Activated naive CD4-positive, alpha-beta T cell treated with anti-CD3 and anti-CD28 coated beads, Interleukin-2, amount 50 U/mL, for 16 hours (primary cell): Measurements from ENCODE around the gene CRYGS.
"Not testable (repeated sequence)": the region's sequence is repeated elsewhere in the genome, so short reads cannot be mapped to it uniquely, and the experiment has no call there.

Source experiments
- DNase-seq: peaks from one replicate; pipeline ENCODE4 v3.0.0-alpha.2; 2020

CRYGS gene

DNA sequence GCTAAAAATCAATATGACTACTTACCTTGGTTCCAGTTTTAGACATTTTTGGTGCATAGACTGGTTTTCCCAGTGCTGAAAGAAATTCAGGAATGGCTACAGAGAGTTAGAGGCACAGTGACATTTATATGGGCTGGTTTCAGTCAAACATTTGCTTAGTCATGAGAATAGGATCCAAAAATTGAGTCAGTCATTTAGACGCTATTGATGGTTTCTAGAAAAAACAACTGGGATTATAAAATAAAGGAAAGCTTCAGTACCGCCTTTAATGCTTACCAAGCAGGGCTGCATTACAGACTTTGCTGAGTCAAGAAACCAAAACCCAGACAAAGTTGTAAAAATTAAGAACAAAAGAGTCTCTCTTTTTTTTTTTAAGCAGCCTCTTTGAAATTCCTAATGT is at the start of gene CRYGS:
Gene CRYGS (minus strand): TSS at position 100 of the 400 bp plus-strand sequence. CDS start 54 bp downstream, at position 46.
- DNase-seq: no peak

DNA sequence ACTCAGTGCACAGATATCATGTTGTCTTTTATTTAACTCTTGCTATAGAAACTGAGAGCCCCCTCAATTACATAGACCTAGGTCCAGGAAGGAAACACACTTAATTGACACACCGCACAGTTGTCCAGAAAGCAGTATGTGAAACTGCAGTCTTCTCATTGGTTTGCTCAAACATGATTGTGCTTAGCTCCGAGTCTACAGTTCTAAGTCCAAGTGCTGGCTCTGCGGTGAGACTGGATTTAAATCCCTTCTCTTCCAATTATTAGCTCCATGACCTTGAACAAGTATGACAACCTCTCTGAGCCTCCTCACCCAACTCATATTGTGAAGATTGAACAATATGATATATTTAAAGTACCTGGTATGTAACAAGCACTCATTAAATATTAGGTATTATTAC is 49.7 kb upstream of the CRYGS start:
- no peak for DNase-seq

DNA sequence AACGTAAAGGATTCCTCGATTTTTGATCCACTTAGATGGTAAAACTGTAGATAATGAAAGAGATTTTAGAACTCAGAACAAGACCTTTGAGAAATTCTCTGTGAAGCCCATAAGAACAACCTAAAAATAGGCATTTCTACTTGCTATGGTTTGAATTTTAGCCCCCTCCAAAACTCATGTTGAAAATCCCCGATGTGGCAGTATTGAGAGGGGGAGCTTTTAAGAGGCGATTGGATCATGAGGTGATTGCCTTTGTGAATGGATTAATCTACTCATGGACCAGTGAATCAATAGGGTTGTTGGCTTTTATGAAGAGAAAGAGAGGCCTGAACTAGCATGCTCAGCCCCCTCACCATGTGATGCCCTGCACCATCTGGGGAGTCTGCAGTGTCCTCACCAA is 48.5 kb upstream of the CRYGS start:
- no peak for DNase-seq

GRCh38 chr3:186590580-186591295 is 46.6 kb upstream of the CRYGS start:
- no peak for DNase-seq

DNA sequence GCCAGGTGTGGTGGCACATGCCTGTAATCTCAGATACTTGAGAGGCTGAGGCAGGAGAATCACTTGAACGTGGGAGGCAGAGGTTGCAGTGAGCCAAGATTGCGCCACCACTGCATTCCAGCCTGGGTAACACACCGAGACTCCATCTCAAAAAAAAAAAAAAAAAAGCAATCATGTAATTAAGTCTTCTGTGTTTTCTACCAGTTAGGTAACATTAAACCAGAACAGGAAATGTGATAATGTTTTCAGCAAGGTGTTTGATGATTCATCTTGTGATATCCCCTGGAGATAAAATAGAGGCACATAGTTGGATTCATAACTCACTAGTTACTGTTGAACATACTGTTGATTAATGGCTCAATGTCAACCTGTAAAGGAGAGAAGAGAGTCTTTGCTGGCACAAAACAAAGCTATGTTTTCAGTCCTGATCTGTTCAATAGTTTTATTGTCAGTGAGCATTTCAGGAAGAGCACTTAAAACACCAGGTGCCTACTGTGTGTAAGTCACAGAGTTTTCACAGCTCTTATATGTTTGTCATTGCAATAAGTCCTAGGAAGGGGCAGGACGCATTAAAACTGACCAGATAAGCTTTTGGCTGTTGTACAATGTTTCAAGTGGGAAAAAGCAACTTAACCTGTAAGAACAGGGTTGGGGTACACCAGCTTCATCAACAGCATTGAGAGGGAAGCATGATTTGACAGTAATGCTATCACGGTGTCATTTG is 45.8 kb upstream of the CRYGS start:
- no peak for DNase-seq

DNA sequence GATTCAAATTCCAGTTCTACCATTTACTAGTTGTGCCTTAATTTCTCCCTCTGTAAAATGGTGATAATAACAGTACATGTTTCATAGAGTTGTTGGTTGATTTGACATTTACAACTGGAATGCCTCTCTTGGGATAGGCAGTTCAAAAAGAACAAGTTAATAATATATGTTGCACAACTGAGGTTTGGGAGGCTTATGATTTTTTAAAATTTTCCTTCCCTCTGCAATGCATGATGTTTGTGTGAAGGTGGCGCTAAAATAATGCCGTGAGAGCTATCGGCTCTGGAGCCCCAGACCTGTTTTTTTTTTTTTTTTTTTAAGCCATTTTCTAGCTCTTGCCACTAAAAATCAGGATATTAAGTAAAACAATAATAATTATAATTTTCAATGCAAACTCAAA is 44.9 kb upstream of the CRYGS start:
- DNase-seq: no peak

DNA sequence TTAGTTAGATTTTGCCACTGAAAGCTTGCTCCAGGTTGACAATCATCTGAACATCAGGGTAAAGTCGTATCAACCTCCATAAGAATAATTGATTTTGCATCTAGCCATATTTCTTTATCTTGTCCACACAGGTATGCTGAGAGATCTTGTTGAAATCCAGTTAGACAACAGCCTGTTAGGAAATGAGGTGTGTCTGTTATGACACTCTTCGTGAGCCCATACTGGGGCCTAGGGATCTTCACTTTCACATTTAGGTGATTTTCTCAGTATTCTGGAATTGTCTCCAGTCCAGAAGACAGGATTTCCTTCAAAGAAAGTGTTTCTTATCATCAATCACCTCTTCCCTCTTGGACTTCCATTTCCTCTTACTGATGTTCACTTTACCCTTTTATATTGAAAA is 44.5 kb upstream of the CRYGS start:
- DNase-seq: no peak

DNA sequence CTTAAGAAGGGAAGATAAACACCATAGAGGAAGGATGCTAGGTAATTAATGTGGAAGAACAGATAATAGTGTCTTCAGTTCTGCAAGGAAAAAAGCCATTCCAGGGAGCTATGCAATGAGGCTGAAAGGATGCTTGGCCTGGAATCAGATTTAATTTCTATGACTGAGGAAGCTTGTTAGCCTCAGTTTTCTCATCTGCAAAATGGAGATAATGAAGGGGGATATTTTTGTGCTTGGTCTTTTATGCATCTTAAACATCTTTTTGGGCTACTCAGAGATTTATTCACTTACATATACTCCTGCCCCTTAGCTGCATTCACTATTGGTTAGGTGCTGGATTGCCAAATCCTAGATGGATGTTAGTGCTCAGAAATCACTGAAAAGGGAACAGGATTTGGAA is 43.0 kb upstream of the CRYGS start:
- no peak for DNase-seq

DNA sequence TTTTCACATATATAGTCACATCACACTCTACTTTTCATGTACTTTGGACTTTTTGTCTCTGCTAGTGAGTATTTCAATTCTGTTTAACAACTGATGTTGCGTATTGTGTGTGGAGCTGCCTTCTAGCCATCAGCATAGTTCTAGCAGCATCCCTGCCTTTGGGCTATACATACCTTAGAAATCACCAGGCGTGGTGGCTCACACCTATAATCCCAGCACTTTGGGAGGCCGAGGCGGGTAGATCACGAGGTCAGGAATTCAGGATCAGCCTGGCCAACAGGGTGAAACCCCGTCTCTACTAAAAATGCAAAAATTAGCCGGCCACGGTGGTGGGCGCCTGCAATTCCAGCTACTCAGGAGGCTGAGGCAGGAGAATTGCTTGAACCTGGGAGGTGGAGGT is 42.1 kb upstream of the CRYGS start:
- DNase-seq: not testable (repeated sequence)

DNA sequence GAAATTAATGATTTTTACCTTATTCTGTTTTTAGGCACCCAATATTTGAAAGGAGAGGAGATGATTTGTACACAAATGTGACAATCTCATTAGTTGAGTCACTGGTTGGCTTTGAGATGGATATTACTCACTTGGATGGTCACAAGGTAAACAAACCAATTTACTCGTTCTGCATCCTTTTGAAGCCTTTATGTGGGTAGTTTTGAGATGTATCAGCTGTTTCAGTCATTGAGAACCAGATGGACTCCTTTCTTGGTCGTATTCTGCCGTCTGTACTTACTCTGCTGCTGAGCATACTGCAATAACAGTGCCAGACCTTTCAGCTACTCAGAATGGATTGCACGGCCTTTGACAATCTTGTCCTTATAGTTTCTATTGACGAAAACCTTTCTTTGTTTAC is 39.7 kb upstream of the CRYGS start:
- DNase-seq: no peak

- no peak for DNase-seq
Measured at GRCh38 chr3:186582541-186582940, 38.4 kb upstream of the CRYGS start.

GRCh38 chr3:186580785-186581184 is 36.6 kb upstream of the CRYGS start:
- DNase-seq: no peak

DNA sequence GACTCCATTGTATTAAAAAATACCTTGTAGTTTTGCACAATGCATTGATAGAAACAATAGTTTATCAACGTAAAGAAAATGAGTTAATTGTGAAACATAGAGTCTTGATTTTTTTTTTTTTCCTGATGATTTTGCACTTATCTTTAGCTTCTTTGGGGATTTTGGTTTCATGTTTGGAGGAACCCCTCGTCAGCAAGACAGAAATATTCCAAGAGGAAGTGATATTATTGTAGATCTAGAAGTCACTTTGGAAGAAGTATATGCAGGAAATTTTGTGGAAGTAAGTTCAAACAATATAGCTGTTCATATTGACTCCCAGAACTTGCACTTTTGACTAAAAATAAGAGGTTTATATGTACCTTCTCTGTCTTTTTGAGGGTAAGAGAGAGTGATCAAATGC is 33.3 kb upstream of the CRYGS start:
- no peak for DNase-seq

- no peak for DNase-seq
Measured at GRCh38 chr3:186571644-186572013, 27.4 kb upstream of the CRYGS start.

DNA sequence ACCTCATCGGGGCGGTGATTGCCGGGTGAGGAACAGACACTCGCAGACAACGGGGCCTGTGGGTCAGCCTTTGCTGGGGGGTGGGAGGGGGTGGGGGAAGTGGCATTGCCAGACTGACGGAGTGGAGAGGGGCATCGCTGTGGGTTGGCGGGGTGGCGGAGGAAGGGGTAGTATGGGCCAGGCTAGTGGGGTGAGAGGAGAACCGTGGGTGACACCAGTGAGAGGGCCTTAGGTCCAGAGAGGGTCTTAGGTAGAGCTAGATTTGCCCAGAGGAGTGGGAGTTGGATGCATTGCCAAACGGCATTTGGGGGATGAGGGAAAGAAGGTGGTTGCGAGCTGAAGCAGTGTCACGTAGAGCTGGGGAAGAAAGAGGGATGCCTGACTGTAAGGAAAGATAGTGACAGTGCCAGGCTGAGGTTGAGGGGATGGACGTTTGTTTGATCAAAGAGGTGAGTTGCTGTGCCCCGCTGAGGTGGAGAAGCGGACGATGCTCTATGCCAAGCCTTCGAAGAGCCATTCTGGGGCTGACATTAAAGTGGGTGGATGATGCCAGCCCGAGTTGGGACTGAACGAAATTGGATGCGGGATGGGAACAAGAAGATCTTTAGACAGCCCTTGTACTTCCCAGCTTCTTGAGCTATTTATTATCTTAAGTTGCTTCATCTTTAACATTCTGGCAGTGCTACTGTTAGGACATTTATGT is 26.9 kb upstream of the CRYGS start:
- no peak for DNase-seq

DNA sequence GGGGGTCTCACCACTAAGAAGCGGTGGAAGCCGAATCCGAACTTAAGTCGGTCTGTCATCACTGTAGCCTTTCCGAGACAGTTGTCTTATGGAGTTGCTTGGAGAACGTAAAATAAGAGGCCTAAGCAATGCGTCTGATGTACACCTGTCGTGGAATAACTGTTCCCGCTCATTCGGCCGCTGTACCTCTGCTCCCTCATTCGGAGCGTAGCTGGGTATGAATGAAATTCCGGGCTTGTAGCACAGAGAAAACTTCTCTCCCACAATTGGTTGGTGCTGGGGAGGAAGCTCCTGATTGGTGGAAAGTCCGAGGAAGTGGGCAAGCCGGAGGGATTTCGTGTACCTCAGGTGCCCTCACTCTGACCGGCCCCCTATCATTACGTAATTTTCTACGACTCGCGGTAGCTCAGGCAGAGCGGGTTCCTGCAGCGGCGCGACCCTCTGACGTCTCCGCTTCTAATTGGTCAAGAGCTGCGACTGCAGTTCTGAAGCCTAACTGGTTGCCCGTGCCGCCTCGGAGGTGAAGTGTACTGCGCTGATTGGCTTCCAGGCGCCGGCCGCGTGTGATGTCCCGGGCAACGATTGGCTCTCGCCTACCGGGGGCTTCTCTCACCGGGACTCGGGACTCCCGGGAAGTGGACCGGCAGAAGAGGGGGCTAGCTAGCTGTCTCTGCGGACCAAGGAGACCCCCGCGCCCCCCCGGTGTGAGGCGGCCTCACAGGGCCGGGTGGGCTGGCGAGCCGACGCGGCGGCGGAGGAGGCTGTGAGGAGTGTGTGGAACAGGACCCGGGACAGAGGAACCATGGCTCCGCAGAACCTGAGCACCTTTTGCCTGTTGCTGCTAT is 26.1 kb upstream of the CRYGS start, which contains the start of gene DNAJB11:
Gene DNAJB11 (plus strand): TSS at position 625 of the 845 bp plus-strand sequence. CDS start 178 bp downstream, at position 803.
- peak; percentile 98 for DNase-seq

DNA sequence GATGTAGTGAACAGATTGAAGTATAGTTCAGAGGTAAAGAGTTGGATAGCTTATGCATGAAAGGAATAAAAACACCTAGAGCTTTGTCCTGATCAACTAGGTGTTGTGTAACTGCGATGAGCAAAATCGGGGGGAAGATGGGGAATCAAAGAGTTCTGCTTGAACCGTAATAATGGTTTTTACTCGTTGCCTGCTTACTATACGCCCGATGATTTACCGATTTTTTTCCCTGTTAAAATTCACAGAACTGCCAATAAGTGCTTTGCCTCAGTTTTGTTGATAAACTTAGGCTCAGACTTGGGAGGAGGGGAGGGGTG is 25.6 kb upstream of the CRYGS start:
- DNase-seq: no peak

DNA sequence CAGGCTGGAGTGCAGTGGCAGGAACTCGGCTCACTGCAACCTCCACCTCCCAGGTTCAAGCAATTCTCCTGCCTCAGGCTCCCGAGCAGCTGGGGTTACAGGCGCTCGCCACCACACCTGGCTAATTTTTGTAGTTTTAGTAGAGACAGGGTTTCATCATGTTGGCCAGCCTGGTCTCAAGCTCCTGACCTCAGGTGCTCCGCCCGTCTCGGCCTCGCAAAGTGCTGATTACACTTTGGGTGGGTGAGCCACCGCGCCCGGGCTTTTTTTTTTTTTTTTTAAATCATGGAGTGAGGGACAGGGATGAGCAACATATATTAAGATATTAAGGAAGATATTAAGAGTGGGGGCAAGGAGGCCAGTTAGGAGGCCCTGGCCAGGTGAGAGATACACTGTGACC is 25.2 kb upstream of the CRYGS start:
- not testable (repeated sequence) for DNase-seq

DNA sequence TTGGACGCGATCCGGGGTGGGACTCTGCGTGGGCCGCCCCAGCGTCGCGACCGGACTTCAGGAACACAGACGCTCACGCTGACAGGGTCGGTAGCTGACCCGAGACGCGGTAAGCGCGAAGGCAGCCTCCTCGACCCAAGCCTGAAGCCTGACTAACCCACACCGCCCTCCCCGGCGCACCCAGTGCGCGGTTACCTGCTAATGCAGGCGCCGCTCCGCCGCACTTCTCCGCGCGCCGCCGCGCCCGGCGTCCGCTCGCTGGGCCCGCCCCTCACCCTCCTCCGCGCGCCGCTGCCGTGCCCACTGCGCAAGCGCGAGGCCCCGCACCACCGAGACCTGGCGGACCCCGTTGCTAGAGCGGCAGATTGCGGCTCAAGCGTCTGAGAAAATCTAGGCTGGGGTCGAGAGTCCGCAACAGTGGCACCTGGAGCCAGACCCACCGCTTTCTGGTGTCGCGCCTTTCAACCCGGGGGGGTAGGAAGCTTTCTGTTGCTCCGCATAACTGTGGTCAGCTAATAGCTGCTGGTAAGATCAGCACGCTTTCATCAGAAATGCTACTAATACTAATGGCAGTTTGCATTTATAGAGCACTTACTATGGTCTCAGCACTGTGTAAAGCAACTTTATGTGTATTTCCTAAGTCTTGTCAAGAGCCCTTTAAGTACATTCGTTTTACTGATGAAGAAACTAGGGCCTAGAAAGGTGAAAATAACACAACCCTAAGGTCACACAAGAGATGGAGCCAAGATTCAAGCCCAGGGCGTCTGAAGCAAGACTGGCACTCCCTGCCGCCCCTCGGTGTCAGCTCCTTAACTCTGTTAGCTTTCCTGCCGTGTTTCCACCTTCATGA is 23.1 kb upstream of the CRYGS start, which contains the start of gene TBCCD1:
Gene TBCCD1 (minus strand): TSS at position 268 of the 850 bp plus-strand sequence. CDS start 3,010 bp downstream, outside the sequence.
- peak; percentile 90 for DNase-seq

GRCh38 chr3:186566772-186567071 is 22.5 kb upstream of the CRYGS start:
- DNase-seq: no peak

DNA sequence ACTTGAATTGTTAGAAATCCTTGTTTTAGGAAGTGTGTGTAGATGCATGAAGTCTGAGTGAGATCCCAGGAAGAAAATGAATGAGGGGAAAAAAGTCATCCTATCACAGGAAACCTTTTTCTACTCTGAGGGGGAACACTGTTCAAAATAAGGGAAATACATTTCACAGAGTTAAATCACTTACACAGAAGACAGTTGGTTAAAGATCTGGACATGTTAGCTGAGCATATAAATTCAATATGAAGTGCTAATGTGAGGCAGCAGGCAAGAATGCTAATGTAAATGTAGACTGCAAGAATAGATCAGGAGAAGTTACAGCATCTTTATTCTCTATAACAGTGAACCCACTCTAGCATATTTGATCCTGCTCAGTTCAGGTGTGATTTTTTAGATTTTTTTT is 20.4 kb upstream of the CRYGS start:
- no peak for DNase-seq

- no peak for DNase-seq
Measured at GRCh38 chr3:186552408-186553031, 8.3 kb upstream of the CRYGS start.
